Testis (tissue), 3 donors: ENCODE data around the gene RNF223. TPM values are rescaled to one million over a fixed set of nuclear protein-coding genes. Genes with fewer than 3 reads are reported as not detected.
"Not testable (repeated sequence)": the region's sequence is repeated elsewhere in the genome, so short reads cannot be mapped to it uniquely, and the experiment has no call there.

Experiments
- DNase-seq: peaks from one replicate; pipeline ENCODE4 v3.0.0-alpha.2; 2019
- H3K27ac ChIP-seq, 2 donors: fragments of 200-600 bp; sonication (generic); one replicate each; pipeline ENCODE4 v1.5.1; 2019
- H3K27me3 ChIP-seq: fragments of 200-600 bp; sonication (generic); one replicate; pipeline ENCODE4 v1.5.1; 2019
- H3K36me3 ChIP-seq: fragments of 200-600 bp; sonication (generic); one replicate; pipeline ENCODE4 v1.5.1; 2017; ENCODE audit warnings: low read depth; ENCODE audit errors: missing control alignments
- H3K4me1 ChIP-seq: fragments of 200-600 bp; sonication (generic); one replicate; pipeline ENCODE4 v1.5.1; 2019
- H3K4me3 ChIP-seq, 2 donors: fragments of 200-600 bp; sonication (generic); one replicate each; pipeline ENCODE4 v1.5.1; 2017 to 2019
- H3K9me3 ChIP-seq: fragments of 200-600 bp; sonication (generic); one replicate; pipeline ENCODE4 v1.5.1; 2017
- CTCF ChIP-seq, 3 experiments: fragments of 450-650 bp in 2 of 3; fragments of 200-600 bp in 1 of 3; sonication (generic) in 1 of 3; IDR thresholded peaks; one replicate each; pipeline ENCODE4 v1.5.1; 2016 to 2019; ENCODE audit warnings: antibody characterized with exemption in 3 of 3, mild to moderate bottlenecking in 2 of 3, moderate library complexity in 1 of 3
- POLR2A ChIP-seq: fragments of 450-650 bp; IDR thresholded peaks from one replicate; pipeline ENCODE4 v1.6.1; 2017; ENCODE audit warnings: antibody characterized with exemption, mild to moderate bottlenecking, moderate library complexity
- WGBS, 2 donors: methylation state at CpG; one replicate each; pipeline ENCODE4 v1.1.5; 2018; 5-methylcytosine and 5-hydroxymethylcytosine counted together
- intact Hi-C: fragments of 100-400 bp; cut with DNase I; formaldehyde crosslinking; loops from one replicate; pipeline ENCODE4 v1.15.1; 2023; ENCODE audit warnings: low total_unique reads
- polyA plus RNA-seq: library from polyadenylated mRNA; stranded (reverse); fragments of 350-450 nt; fragmentation: Illumina TruSeq; extraction: RNeasy Lipid Tissue Mini Kit (QIAGEN cat#74804); gene quantifications from one replicate; pipeline ENCODE4 v1.2.3, GENCODE V29; 2014; ENCODE audit warnings: low read depth, low replicate concordance; ENCODE audit not compliant: insufficient read depth
- total RNA-seq, 2 donors: library from RNA; depleted of rRNA; stranded (reverse); fragments of >200 nt; gene quantifications; one replicate each; pipeline ENCODE4 v1.2.3, GENCODE V29; 2016

Gene RNF223
- total and polyA plus RNA-seq, 3 donors from 2014 or later: 0.19 to 0.31 TPM; not detected in 1

GRCh38 chr1:1080951-1081310 is 6.8 kb upstream of the RNF223 start:
- intact Hi-C loops: no loop called here
- Histone ChIP-seq H3K9me3 (no peaks in the 10 kb centered on the region), H3K4me1 (peaks cover 12% of the 10 kb centered on the region), H3K4me3 (no peak overlapping the region), H3K27me3 (no peaks in the 10 kb centered on the region), H3K27ac (no peak overlapping the region), H3K36me3 (no peaks in the 10 kb centered on the region)
- DNase-seq: peak; percentile 10
- 47 to 61% methylated on average over 2 to 9 of the region's 9 CpGs for WGBS, 2 donors
- TF ChIP-seq POLR2A: no peak
- no peak for TF ChIP-seq CTCF (IDR thresholded peaks at IDR 0.05)

- H3K4me3 ChIP-seq: no peak overlapping the region
- no peak overlapping the region for H3K27ac ChIP-seq
- no peak for TF ChIP-seq CTCF (IDR thresholded peaks at IDR 0.05)
- no peak for TF ChIP-seq POLR2A
- peaks cover 12% of the 10 kb centered on the region for H3K4me1 ChIP-seq
- 31 to 48% methylated on average over 10 to 18 of the region's 23 CpGs for WGBS, 2 donors
- no peaks in the 10 kb centered on the region for H3K9me3 ChIP-seq
- intact Hi-C loops: no loop called here
- no peaks in the 10 kb centered on the region for H3K27me3 ChIP-seq
- DNase-seq: peak; percentile 36
- no peaks in the 10 kb centered on the region for H3K36me3 ChIP-seq
These were observed 6.1 kb upstream of the RNF223 start for GRCh38 chr1:1080122-1080757.

GRCh38 chr1:1079408-1080121 is 5.5 kb upstream of the RNF223 start:
- H3K27me3 ChIP-seq: no peaks in the 10 kb centered on the region
- H3K27ac ChIP-seq: no peak overlapping the region
- peak; percentile 58 for DNase-seq
- intact Hi-C loops: no loop called here
- H3K4me3 ChIP-seq: no peak overlapping the region
- TF ChIP-seq POLR2A: no peak
- no peak for TF ChIP-seq CTCF (IDR thresholded peaks at IDR 0.05)
- WGBS, 2 donors: 16 to 26% methylated on average over 18 to 38 of the region's 38 CpGs
- no peaks in the 10 kb centered on the region for H3K9me3 ChIP-seq
- H3K4me1 ChIP-seq: peaks cover 12% of the 10 kb centered on the region
- no peaks in the 10 kb centered on the region for H3K36me3 ChIP-seq

- H3K9me3 ChIP-seq, H3K4me3 ChIP-seq, H3K36me3 ChIP-seq, H3K27ac ChIP-seq, DNase-seq, intact Hi-C loops, H3K27me3 ChIP-seq: not testable (repeated sequence)
- H3K4me1 ChIP-seq: peaks cover 12% of the 10 kb centered on the region
- WGBS, 2 donors: 85% methylated on average over 5 of the region's 21 CpGs; no CpG with 5 or more reads in 1 of the 2 donors
These were observed 3.3 kb upstream of the RNF223 start for GRCh38 chr1:1077396-1077795.

- TF ChIP-seq POLR2A: no peak
- TF ChIP-seq CTCF (IDR thresholded peaks at IDR 0.05): no peak
- DNase-seq: no peak
- intact Hi-C loops: no loop called here
- H3K27ac ChIP-seq: no peak overlapping the region
- H3K4me1 ChIP-seq: peaks cover 11% of the 10 kb centered on the region
- no peaks in the 10 kb centered on the region for H3K27me3 ChIP-seq
- 60 to 62% methylated on average over 6 to 21 of the region's 21 CpGs for WGBS, 2 donors
- no peak overlapping the region for H3K4me3 ChIP-seq
- H3K9me3 ChIP-seq: no peaks in the 10 kb centered on the region
- no peaks in the 10 kb centered on the region for H3K36me3 ChIP-seq
These were observed 1.2 kb upstream of the RNF223 start for GRCh38 chr1:1075148-1075935.
